ENCODE data around the gene TXK.
A peak's percentile ranks its signal among the peaks of the same experiment; 100 is the strongest.

DNA sequence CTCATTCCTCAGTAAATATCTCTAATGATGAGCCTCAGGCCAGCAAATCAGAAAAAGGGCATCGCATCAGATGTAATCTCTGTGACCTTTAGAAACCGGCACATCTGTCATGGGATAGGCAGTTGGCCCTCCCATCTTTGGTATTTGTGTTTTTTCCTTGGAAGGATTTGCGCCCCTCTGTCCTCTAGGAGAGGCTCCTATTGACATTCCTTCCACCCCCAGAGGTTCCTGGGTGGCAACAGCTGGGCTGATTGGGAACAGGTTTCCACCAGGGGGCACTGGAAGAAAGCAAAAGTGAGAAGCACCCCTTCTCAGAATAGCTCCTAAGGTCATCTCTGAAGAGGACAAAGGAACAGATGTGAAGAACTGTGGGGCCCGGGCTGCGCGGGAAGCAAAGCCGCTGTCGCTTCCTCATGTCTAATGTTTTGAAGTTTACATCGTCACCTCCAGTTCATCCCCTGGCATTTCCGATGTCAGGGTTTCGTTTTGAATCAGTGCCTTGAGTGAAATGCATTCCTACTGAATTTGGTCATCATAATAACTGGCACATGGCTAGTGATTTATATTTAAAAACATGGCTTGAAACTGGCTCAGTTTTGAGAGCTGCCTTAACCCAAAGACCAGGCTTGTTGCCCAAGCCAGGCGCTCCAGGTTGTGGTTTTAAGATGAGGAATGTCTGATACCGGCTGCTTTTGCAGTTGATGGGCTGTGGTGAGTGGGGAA, 6.2 kb downstream of the TXK start:
- TF ChIP-seq, protein P1, sequence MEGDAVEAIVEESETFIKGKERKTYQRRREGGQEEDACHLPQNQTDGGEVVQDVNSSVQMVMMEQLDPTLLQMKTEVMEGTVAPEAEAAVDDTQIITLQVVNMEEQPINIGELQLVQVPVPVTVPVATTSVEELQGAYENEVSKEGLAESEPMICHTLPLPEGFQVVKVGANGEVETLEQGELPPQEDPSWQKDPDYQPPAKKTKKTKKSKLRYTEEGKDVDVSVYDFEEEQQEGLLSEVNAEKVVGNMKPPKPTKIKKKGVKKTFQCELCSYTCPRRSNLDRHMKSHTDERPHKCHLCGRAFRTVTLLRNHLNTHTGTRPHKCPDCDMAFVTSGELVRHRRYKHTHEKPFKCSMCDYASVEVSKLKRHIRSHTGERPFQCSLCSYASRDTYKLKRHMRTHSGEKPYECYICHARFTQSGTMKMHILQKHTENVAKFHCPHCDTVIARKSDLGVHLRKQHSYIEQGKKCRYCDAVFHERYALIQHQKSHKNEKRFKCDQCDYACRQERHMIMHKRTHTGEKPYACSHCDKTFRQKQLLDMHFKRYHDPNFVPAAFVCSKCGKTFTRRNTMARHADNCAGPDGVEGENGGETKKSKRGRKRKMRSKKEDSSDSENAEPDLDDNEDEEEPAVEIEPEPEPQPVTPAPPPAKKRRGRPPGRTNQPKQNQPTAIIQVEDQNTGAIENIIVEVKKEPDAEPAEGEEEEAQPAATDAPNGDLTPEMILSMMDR (conservative IDR thresholded peaks at IDR 0.05; ENCODE audit: low read depth, low read length): peak; percentile 79
- no peak for TF ChIP-seq EZH2 (IDR thresholded peaks at IDR 0.05; ENCODE audit: borderline replicate concordance, low read depth, low read length, poor library complexity, severe bottlenecking)
